IMR-90 (cell line): ENCODE data around the gene IFI30. TPM values are rescaled to one million over a fixed set of nuclear protein-coding genes. Genes with fewer than 3 reads are reported as not detected.

Experiments
- ATAC-seq: fragments of 200-7000 bp; cut with Tn5 transposase; 2 replicates; pipeline ENCODE4 v1.9.1; 2020; ENCODE audit warnings: low read depth, mild to moderate bottlenecking, moderate library complexity
- BruUV-seq: library from RNA; stranded (reverse); fragments of 400-500 nt; replicated peaks from 2 replicates; lab custom pipeline; 2021; lab: Mats Ljungman, UMichigan
- CTCF ChIA-PET: fragments of 300-600 bp; formaldehyde crosslinking; extraction: SDS; loops from one replicate; lab custom pipeline; 2021; ENCODE audit warnings: antibody characterized with exemption; lab: Yijun Ruan, JAX
- POLR2A ChIA-PET: fragments of 300-600 bp; sonication (Branson Sonifier 250); formaldehyde crosslinking; loops from one replicate; lab custom pipeline; 2022; ENCODE audit warnings: antibody characterized with exemption; ENCODE audit not compliant: unreplicated experiment; lab: Charles Lee
- DNase-seq: peaks from one replicate; pipeline ENCODE4 v3.0.0; 2013
- H2AFZ ChIP-seq: replicated peaks from 2 replicates; pipeline ENCODE3; 2013; ENCODE audit warnings: low read length, mild to moderate bottlenecking; ENCODE audit not compliant: poor library complexity
- H2AK5ac ChIP-seq: 2 replicates; pipeline ENCODE4 v1.6.1; 2013; ENCODE audit warnings: low read depth, low read length, inconsistent platforms
- H2AK9ac ChIP-seq: replicated peaks from 2 replicates; pipeline ENCODE3; 2013; ENCODE audit warnings: mild to moderate bottlenecking, low read depth, low read length, moderate library complexity; ENCODE audit not compliant: poor library complexity
- H2BK120ac ChIP-seq: 2 replicates; pipeline ENCODE4 v1.6.1; 2013; ENCODE audit warnings: low read depth, low read length, inconsistent platforms
- H2BK15ac ChIP-seq: 3 replicates; pipeline ENCODE4 v1.6.1; 2013; ENCODE audit warnings: low read depth, low read length, inconsistent platforms
- H2BK20ac ChIP-seq: 2 replicates; pipeline ENCODE4 v1.6.1; 2013; ENCODE audit warnings: low read depth, mild to moderate bottlenecking, inconsistent platforms, low read length, moderate library complexity
- H2BK5ac ChIP-seq: 2 replicates; pipeline ENCODE4 v1.6.1; 2013; ENCODE audit warnings: mild to moderate bottlenecking, low read depth, low read length, inconsistent platforms; ENCODE audit not compliant: poor library complexity, severe bottlenecking
- H3K14ac ChIP-seq: replicated peaks from 2 replicates; pipeline ENCODE4 v1.6.1; 2013; ENCODE audit warnings: low read depth, low read length, inconsistent platforms
- H3K18ac ChIP-seq: 2 replicates; pipeline ENCODE4 v1.6.1; 2013; ENCODE audit warnings: low read depth, low read length, control low read depth
- H3K23ac ChIP-seq: 2 replicates; pipeline ENCODE4 v1.6.1; 2013; ENCODE audit warnings: low read depth, low read length, inconsistent platforms
- H3K27ac ChIP-seq: 2 replicates; pipeline ENCODE4 v1.5.1; 2013; ENCODE audit warnings: mild to moderate bottlenecking, control low read depth, low read length; ENCODE audit not compliant: insufficient read depth
- H3K27me3 ChIP-seq: 2 replicates; pipeline ENCODE4 v1.6.1; 2013; ENCODE audit warnings: low read length; ENCODE audit not compliant: control insufficient read depth, insufficient read depth
- H3K36me3 ChIP-seq: 2 replicates; pipeline ENCODE4 v1.6.1; 2013; ENCODE audit warnings: low read length, mixed read lengths; ENCODE audit not compliant: control insufficient read depth, insufficient read depth
- H3K4ac ChIP-seq: 2 replicates; pipeline ENCODE4 v1.6.1; 2013; ENCODE audit warnings: low read depth, low read length, inconsistent platforms
- H3K4me1 ChIP-seq: 2 replicates; pipeline ENCODE4 v1.6.1; 2013; ENCODE audit warnings: low read length, mixed read lengths; ENCODE audit not compliant: control insufficient read depth, insufficient read depth
- H3K4me2 ChIP-seq: 2 replicates; pipeline ENCODE4 v1.6.1; 2013; ENCODE audit warnings: low read depth, mild to moderate bottlenecking, control low read depth, low read length, moderate library complexity
- H3K4me3 ChIP-seq: 2 replicates; pipeline ENCODE4 v1.5.1; 2013; ENCODE audit warnings: low read depth, mild to moderate bottlenecking, control low read depth, low read length, moderate library complexity; ENCODE audit not compliant: insufficient read depth
- H3K56ac ChIP-seq: 2 replicates; pipeline ENCODE4 v1.6.1; 2013; ENCODE audit warnings: low read length, inconsistent platforms; ENCODE audit not compliant: insufficient read depth; ENCODE audit errors: extremely low read depth
- H3K79me1 ChIP-seq, 2 experiments: 2 replicates each; pipeline ENCODE4 v1.6.1; 2013; ENCODE audit warnings: low read length in 2 of 2, inconsistent platforms in 1 of 2, low read depth in 1 of 2
- H3K9ac ChIP-seq: 2 replicates; pipeline ENCODE4 v1.6.1; 2013; ENCODE audit warnings: low read depth, low read length, control low read depth
- H3K9me1 ChIP-seq: 2 replicates; pipeline ENCODE4 v1.6.1; 2013; ENCODE audit warnings: low read length, inconsistent platforms; ENCODE audit not compliant: insufficient read depth
- H3K9me3 ChIP-seq: 2 replicates; pipeline ENCODE4 v1.6.1; 2013; ENCODE audit warnings: low read length; ENCODE audit not compliant: control insufficient read depth, insufficient read depth
- H4K20me1 ChIP-seq: 2 replicates; pipeline ENCODE4 v1.6.1; 2013; ENCODE audit warnings: low read length, inconsistent platforms; ENCODE audit not compliant: insufficient read depth
- H4K5ac ChIP-seq: 2 replicates; pipeline ENCODE4 v1.6.1; 2013; ENCODE audit warnings: mild to moderate bottlenecking, low read depth, low read length, control low read depth
- H4K8ac ChIP-seq, 2 experiments: 2 replicates each; pipeline ENCODE4 v1.6.1; 2013; ENCODE audit warnings: low read depth in 2 of 2, low read length in 2 of 2, control low read depth in 1 of 2, inconsistent platforms in 1 of 2
- H4K91ac ChIP-seq: 2 replicates; pipeline ENCODE4 v1.6.1; 2013; ENCODE audit warnings: low read depth, low read length, inconsistent platforms; ENCODE audit not compliant: insufficient read depth
- BHLHE40 ChIP-seq: fragments of 150-350 bp; IDR thresholded peaks from 2 replicates; pipeline ENCODE4 v1.6.1; 2016; ENCODE audit warnings: mild to moderate bottlenecking, low read depth, low read length
- MXI1 ChIP-seq: IDR thresholded peaks from 2 replicates; pipeline ENCODE4 v1.6.1; 2012; ENCODE audit warnings: low read depth, mild to moderate bottlenecking, low read length, moderate library complexity, borderline replicate concordance
- POLR2A ChIP-seq: IDR thresholded peaks from 2 replicates; pipeline ENCODE4 v1.6.1; 2012; ENCODE audit warnings: mild to moderate bottlenecking, low read depth, low read length
- RAD21 ChIP-seq: IDR thresholded peaks from 2 replicates; pipeline ENCODE4 v1.6.1; 2012; ENCODE audit warnings: low read length, improper control_type of control experiment
- SMC3 ChIP-seq: fragments of 150-350 bp; IDR thresholded peaks from 2 replicates; pipeline ENCODE4 v1.6.1; 2016; ENCODE audit warnings: low read depth, mild to moderate bottlenecking, antibody characterized with exemption, low read length, moderate library complexity
- WGBS, 2 experiments: methylation state at CpG; one replicate each; pipeline versions ENCODE4 v1.1.5 to v1.1.7; 2013; ENCODE audit warnings: missing lambda C conversion rate in 2 of 2; ENCODE audit not compliant: insufficient read length in 1 of 2; ENCODE audit errors: extremely low coverage in 2 of 2; 5-methylcytosine and 5-hydroxymethylcytosine counted together
- dilution Hi-C: fragments of 300-500 bp; cut with HindIII; formaldehyde crosslinking; loops from one replicate; pipeline ENCODE4 v1.14.3; 2018; ENCODE audit warnings: low sequenced_read_pairs; ENCODE audit not compliant: unreplicated experiment
- in situ Hi-C: fragments of 300-500 bp; cut with MboI; formaldehyde crosslinking; loops from 3 replicates; pipeline ENCODE4 v1.14.3; 2019; ENCODE audit warnings: low sequenced_read_pairs, inconsistent platforms, mixed read lengths
- intact Hi-C: fragments of 100-400 bp; cut with micrococcal nuclease; formaldehyde crosslinking; loops from 2 replicates; pipeline ENCODE4 v1.10.0; 2022
- polyA plus RNA-seq, 3 experiments: library from polyadenylated mRNA; depleted of rRNA; stranded (reverse); fragments of >200 nt; gene quantifications; 2 replicates each; pipeline ENCODE4 v1.2.3, GENCODE V29; 2012; ENCODE audit warnings: low replicate concordance in 1 of 3
- total RNA-seq: library from RNA; depleted of rRNA; stranded (reverse); fragments of >200 nt; gene quantifications from 2 replicates; pipeline ENCODE4 v1.2.3, GENCODE V29; 2012
- TF ChIP-seq, protein P1 (sequence below): conservative IDR thresholded peaks from 2 replicates; pipeline ENCODE4 v1.5.1; 2012; ENCODE audit warnings: mild to moderate bottlenecking, low read depth, low read length, improper control_type of control experiment
- TF ChIP-seq, protein P2 (sequence below): fragments of 150-350 bp; IDR thresholded peaks from 2 replicates; pipeline ENCODE4 v1.6.1; 2016; ENCODE audit warnings: low read depth, mild to moderate bottlenecking, low read length, moderate library complexity, borderline replicate concordance
- TF ChIP-seq, protein P3 (sequence below): fragments of 150-350 bp; IDR thresholded peaks from 2 replicates; pipeline ENCODE4 v1.6.1; 2017; ENCODE audit warnings: mild to moderate bottlenecking, antibody characterized with exemption, low read length, low read depth

IFI30 gene
- total and polyA plus RNA-seq, 2 of the 4 experiments (the other 2 are of a cell fraction), result 2.3 TPM

DNA sequence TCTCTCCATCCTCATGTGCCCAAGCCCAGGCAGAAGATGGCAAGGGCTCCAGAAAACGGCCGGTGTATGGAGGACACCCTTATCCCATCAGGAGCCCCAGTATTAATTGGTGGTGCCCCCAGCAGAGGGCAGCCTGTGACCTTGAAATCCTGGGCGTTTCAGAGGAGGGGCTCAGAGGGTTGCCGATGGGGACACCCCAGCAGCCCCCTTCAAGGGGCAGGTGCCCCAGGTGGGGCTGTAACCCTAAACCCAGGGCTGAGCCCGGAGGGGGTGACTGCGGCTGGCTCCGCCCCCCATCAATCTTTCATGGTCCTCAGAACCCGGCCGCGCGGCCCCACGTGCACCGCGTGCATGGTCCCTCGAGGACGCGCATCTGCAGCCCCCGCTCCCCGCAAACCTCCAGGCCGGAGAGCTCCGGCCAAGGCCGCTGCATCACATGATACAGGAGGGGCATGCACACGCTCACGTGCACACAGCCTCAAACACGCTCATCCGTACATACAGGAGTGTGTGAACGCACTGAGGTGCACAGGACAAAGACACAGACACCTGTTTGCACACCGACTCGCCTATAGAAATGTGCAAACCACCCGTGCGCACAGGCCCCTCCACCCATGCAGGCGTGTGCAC is 29.3 kb downstream of the IFI30 start:
- Histone ChIP-seq H3K4me1 (peaks cover 14% of the 10 kb centered on the region), H2BK120ac (no peak overlapping the region), H3K56ac (no peak overlapping the region), H2AK5ac (peak overlapping the region; percentile 43; the same call in 1 of the 2 replicates), H2AFZ (peak overlapping the region; percentile 94), H4K8ac (peak overlapping the region in 1 of 2 experiments; percentile 19; a peak in 1 of 4 replicates), H4K91ac (no peak overlapping the region), H3K9ac (peak overlapping the region; percentile 62), H3K27me3 (no peaks in the 10 kb centered on the region), H3K4me2 (peak overlapping the region; percentile 98), H3K4ac (peak overlapping the region; percentile 48; the same call in 1 of the 2 replicates), H2AK9ac (peak overlapping the region; percentile 88), H3K27ac (peak overlapping the region; percentile 1; the same call in 1 of the 2 replicates), H2BK20ac (no peak overlapping the region), H2BK15ac (no peak overlapping the region), H3K14ac (no peak overlapping the region), H3K23ac (peak overlapping the region; percentile 90; the same call in 1 of the 2 replicates), H2BK5ac (no peak overlapping the region), H3K79me1 (peaks cover 4 to 45% of the 10 kb centered on the region in 2 experiments), H3K18ac (no peak overlapping the region), H4K5ac (no peak overlapping the region), H3K36me3 (peaks cover 17% of the 10 kb centered on the region), H3K4me3 (peak overlapping the region; percentile 75), H4K20me1 (peaks cover 11% of the 10 kb centered on the region; the same call in 1 of the 2 replicates), H3K9me3 (no peaks in the 10 kb centered on the region), H3K9me1 (peaks cover 9% of the 10 kb centered on the region; the same call in 1 of the 2 replicates)
- no peak for DNase-seq
- 2% methylated on average over 19 of the region's 32 CpGs; no CpG with 5 or more reads in 1 of the 2 experiments for WGBS, 2 experiments
- ATAC-seq, result no peak
- TF ChIP-seq BHLHE40, result peak; percentile 83
- TF ChIP-seq, protein P1, sequence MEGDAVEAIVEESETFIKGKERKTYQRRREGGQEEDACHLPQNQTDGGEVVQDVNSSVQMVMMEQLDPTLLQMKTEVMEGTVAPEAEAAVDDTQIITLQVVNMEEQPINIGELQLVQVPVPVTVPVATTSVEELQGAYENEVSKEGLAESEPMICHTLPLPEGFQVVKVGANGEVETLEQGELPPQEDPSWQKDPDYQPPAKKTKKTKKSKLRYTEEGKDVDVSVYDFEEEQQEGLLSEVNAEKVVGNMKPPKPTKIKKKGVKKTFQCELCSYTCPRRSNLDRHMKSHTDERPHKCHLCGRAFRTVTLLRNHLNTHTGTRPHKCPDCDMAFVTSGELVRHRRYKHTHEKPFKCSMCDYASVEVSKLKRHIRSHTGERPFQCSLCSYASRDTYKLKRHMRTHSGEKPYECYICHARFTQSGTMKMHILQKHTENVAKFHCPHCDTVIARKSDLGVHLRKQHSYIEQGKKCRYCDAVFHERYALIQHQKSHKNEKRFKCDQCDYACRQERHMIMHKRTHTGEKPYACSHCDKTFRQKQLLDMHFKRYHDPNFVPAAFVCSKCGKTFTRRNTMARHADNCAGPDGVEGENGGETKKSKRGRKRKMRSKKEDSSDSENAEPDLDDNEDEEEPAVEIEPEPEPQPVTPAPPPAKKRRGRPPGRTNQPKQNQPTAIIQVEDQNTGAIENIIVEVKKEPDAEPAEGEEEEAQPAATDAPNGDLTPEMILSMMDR, result peak; percentile 49
- TF ChIP-seq SMC3, result peak; percentile 44
- TF ChIP-seq POLR2A, result no peak
- peak; percentile 57 for TF ChIP-seq RAD21
- TF ChIP-seq, protein P2, sequence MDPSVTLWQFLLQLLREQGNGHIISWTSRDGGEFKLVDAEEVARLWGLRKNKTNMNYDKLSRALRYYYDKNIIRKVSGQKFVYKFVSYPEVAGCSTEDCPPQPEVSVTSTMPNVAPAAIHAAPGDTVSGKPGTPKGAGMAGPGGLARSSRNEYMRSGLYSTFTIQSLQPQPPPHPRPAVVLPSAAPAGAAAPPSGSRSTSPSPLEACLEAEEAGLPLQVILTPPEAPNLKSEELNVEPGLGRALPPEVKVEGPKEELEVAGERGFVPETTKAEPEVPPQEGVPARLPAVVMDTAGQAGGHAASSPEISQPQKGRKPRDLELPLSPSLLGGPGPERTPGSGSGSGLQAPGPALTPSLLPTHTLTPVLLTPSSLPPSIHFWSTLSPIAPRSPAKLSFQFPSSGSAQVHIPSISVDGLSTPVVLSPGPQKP, result no peak
- TF ChIP-seq, protein P3, sequence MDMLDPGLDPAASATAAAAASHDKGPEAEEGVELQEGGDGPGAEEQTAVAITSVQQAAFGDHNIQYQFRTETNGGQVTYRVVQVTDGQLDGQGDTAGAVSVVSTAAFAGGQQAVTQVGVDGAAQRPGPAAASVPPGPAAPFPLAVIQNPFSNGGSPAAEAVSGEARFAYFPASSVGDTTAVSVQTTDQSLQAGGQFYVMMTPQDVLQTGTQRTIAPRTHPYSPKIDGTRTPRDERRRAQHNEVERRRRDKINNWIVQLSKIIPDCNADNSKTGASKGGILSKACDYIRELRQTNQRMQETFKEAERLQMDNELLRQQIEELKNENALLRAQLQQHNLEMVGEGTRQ, result peak; percentile 85
- peak; percentile 60; the same call in 1 of the 2 replicates for TF ChIP-seq MXI1
- ChIA-PET CTCF (no interaction called here), POLR2A (no interaction called here)
- in situ Hi-C loops, result no loop called here
- no TSS peak for BruUV-seq
- dilution Hi-C loops, result no loop called here
- intact Hi-C loops, result loop anchor here (1.0 to 10.0 kb wide), 3 partner anchors 48 to 212 kb away; partner anchors contain the start of genes LSM4 and SSBP4
